Ovary (tissue), 3 donors: ENCODE results near the gene NCF4.

Experiments used
- CTCF ChIP-seq, 3 donors: fragments of 450-650 bp in 2 of 3; fragments of 200-600 bp in 1 of 3; IDR thresholded peaks; one replicate each; pipeline versions ENCODE4 v1.5.1 to v1.8.0; 2016 to 2022; ENCODE audit warnings: antibody characterized with exemption in 3 of 3, mild to moderate bottlenecking in 1 of 3
- POLR2A ChIP-seq: fragments of 450-650 bp; IDR thresholded peaks from one replicate; pipeline ENCODE4 v1.6.1; 2017; ENCODE audit warnings: antibody characterized with exemption, mild to moderate bottlenecking, moderate library complexity
- donor health status: DM: no; HTN: no; CAD: no.

DNA sequence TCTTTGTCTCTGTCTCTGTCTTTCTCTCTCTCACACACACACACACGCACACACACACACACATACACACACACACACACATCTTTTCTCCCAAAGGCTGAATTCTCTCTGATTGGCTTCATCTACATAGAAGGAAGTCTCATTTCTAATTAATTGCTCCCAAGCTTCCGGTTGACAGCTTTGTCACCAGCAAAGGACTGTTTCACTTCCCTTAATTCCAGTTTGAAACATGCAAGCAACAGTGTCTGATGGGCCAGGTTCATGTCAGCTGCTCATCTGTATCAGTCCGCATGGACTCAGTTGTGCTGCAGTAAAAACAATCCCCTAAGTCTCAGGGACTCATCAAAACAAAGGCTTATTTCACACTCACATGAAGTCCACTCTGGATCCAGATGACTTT lies 27.7 kb upstream of the NCF4 start:
- TF ChIP-seq CTCF (IDR thresholded peaks at IDR 0.05) (no peak), POLR2A (no peak)
